ENCODE results near the gene FNBP1.

The FNBP1 gene

DNA sequence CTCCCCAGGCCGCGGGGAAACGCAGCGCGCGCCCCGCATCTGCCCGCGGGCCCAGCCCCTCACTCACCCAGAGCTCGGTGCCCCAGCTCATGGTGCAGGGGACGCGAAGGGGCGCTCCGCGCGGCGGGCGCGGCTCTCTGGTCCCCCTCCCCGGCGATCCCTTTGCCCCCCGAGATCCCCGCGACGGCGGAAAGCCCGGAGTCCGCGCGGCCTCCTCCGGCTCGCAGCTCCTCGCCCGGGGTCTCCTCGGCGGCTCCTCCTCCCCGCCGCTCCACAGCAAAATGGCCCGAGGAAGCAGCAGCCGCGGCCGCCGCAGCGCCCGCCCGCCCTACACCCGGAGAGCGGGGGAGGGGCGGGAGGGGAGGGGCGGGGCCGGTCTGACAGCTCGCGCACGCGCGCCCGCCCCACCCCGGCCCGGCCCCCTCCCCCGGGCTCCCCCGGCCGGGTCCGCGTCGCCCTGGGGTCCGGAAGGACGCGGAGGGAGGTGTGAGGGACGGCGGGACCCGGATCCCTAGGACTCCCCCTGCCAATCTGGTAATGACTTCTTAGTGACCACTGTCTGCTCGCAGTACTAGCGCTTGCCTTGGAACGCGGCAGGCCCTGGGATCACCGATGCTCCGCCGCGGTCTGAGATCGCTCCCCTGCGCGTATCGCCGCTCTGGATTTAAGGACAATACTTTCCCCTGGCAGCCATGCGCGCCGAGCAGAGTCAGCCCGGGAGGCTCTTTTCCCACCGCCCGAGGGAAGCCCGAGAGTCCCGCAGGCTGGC is at the start of gene FNBP1:
Gene FNBP1, minus strand, starts transcription at position 305 of the 769 bp plus-strand sequence. Its CDS starts 214 bp downstream, at position 91.
- Histone ChIP-seq H3K27me3 (peaks cover 16 to 44% (median 39%) of the 10 kb centered on the region in 11 experiments), H3K4me1 (peaks cover 45 to 76% (median 61%) of the 10 kb centered on the region in 10 experiments), H3K9ac (peak within 1 kb of the TSS; percentile 77 to 99 (median 85)), H3K4me3 (peak within 1 kb of the TSS; percentile 72 to 99 (median 86)), H3K4me2 (peak within 1 kb of the TSS; percentile 91 to 100 (median 99)), H3K9me3 (replicated peaks in 1 of 11) (no peaks in the 10 kb centered on the region), H3K36me3 (no peaks in the 10 kb centered on the region), H4K20me1 (peaks cover 27 to 48% (median 39%) of the 10 kb centered on the region in 11 experiments), H3K27ac (peak within 1 kb of the TSS; percentile 60 to 96 (median 74))
- no peak for TF ChIP-seq Cebpa-rat (IDR thresholded peaks at IDR 0.05)

DNA sequence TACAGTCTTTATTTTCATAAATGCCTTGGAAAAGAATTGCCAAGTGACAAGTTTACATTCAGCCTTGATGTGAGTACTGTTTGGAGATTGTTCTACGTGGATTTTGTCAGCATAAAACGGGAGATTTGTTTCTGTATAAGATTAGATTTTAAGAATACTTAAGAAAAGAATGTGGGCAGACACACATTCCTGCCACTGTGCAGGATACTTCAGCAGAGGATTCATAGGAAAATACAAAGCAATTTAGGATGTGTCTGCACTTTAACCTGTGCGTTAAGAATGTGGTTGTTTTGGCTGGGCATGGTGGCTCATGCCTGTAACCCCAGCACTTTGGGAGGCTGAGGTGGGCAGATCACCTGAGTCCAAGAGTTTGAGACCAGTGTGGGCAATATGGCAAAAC is 47.9 kb upstream of the FNBP1 start:
- Histone ChIP-seq H3K4me2 (no peak overlapping the region), H3K36me3 (peaks cover 88 to 100% (median 98%) of the 10 kb centered on the region in 11 experiments), H4K20me1 (peaks cover 0 to 34% (median 0%) of the 10 kb centered on the region in 11 experiments; a peak in 9 of 22 replicates), H3K9ac (no peak overlapping the region), H3K27ac (no peak overlapping the region), H3K9me3 (replicated peaks in 1 of 11) (no peaks in the 10 kb centered on the region), H3K27me3 (no peaks in the 10 kb centered on the region), H3K4me1 (peaks cover 0 to 12% (median 8%) of the 10 kb centered on the region in 10 experiments; a peak in 12 of 20 replicates), H3K4me3 (no peak overlapping the region)
- no peak for TF ChIP-seq Cebpa-rat (IDR thresholded peaks at IDR 0.05)

DNA sequence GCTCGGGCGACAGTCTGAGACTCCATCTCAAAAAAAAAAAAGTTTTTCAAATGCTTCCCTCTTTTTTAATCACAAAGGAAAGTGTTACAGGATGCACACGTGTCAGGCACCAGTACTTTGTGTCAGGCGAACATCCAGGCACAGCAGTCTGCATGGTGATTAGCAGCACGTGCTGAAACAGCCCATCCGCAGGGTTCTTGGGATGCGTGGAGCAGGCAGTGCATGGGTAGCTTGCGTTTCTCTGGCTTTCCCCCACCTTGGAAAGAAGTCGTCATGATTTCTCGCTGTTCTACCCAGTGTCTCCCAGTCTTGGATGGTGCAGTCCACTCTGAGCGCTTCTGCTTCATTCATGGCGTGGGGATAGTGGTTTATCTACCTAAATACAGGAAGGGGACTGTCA is 46.2 kb upstream of the FNBP1 start:
- no peak overlapping the region for H3K9ac ChIP-seq
- no peak for TF ChIP-seq Cebpa-rat (IDR thresholded peaks at IDR 0.05)
- H3K4me2 ChIP-seq, result no peak overlapping the region
- H3K4me3 ChIP-seq, result no peak overlapping the region
- H3K9me3 ChIP-seq (replicated peaks in 1 of 11), result no peaks in the 10 kb centered on the region
- H3K4me1 ChIP-seq, result peaks cover 0 to 12% (median 6%) of the 10 kb centered on the region in 10 experiments; a peak in 10 of 20 replicates
- H4K20me1 ChIP-seq, result peaks cover 0 to 31% (median 0%) of the 10 kb centered on the region in 11 experiments; a peak in 6 of 22 replicates
- H3K27me3 ChIP-seq, result no peaks in the 10 kb centered on the region
- H3K36me3 ChIP-seq, result peaks cover 89 to 100% (median 98%) of the 10 kb centered on the region in 11 experiments
- H3K27ac ChIP-seq, result no peak overlapping the region

DNA sequence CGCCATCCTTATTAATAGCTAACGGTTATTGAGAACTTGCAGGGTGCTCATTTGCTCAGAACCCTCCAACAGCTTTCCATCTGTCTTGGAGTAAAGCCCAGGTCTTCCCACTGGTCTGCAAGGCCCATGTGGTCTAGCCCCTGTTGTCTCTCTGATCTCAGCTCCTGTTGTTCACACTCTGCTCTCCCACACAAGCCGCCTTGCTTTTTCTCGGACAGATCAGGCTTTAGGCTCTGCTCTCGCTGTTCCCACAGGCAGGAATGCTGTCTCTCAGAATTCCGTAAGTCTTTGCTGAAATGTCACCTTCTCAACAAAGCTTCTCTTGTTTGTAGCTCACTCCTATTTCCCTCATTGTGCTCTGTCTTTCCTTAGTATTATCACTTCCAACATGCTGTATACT is 45.1 kb upstream of the FNBP1 start:
- H3K4me2 ChIP-seq, result no peak overlapping the region
- peaks cover 0 to 31% (median 0%) of the 10 kb centered on the region in 11 experiments; a peak in 6 of 22 replicates for H4K20me1 ChIP-seq
- peaks cover 83 to 100% (median 96%) of the 10 kb centered on the region in 11 experiments for H3K36me3 ChIP-seq
- no peak for TF ChIP-seq Cebpa-rat (IDR thresholded peaks at IDR 0.05)
- no peak overlapping the region for H3K4me3 ChIP-seq
- H3K27me3 ChIP-seq, result no peaks in the 10 kb centered on the region
- no peak overlapping the region for H3K9ac ChIP-seq
- no peak overlapping the region for H3K27ac ChIP-seq
- no peaks in the 10 kb centered on the region for H3K9me3 ChIP-seq (replicated peaks in 1 of 11)
- peaks cover 0 to 9% (median 5%) of the 10 kb centered on the region in 10 experiments; a peak in 10 of 20 replicates for H3K4me1 ChIP-seq

DNA sequence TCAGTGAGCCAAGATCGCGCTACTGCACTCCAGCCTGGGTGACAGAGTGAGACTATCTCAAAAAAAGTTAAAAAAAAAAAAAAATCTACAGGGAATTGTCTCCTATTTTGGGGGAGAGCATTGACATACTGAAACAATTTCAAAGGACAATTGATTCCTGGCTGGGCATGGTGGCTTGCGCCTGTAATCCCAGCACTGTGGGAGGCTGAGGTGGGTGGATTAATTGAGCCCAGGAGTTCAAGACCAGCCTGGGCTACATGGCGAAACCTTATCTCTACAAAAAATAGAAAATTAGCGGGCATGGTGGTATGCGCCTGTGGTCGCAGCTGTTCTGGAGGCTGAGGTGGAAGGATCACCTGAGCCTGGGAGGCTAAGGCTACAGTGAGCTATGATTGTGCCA is 41.3 kb upstream of the FNBP1 start:
- Histone ChIP-seq H3K4me3 (no peak overlapping the region), H3K9ac (no peak overlapping the region), H3K4me2 (no peak overlapping the region), H3K4me1 (no peaks in the 10 kb centered on the region), H3K27ac (no peak overlapping the region), H3K9me3 (replicated peaks in 1 of 11) (no peaks in the 10 kb centered on the region), H3K27me3 (no peaks in the 10 kb centered on the region), H3K36me3 (peaks cover 83 to 100% (median 95%) of the 10 kb centered on the region in 11 experiments), H4K20me1 (peaks cover 0 to 26% (median 0%) of the 10 kb centered on the region in 11 experiments; a peak in 5 of 22 replicates)
- no peak for TF ChIP-seq Cebpa-rat (IDR thresholded peaks at IDR 0.05)

DNA sequence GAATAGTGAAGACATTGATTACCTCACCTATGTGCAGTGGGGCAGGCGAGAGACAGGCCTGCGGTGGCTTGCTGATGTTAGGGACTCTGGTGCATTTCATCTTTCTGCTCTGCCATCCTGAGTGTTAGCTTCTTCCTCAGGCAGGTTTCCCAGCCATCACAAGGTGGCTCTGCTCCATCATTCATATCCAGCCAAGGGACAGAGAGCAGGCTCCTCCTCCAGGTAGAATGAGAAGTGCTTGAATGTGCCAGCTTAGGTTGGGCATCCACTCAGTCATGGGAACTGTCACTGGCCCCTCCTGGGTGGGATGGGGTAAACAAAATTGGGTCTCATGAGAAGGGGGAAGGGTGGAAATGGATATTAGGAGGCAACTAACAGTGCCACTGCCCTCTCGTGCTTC is 35.6 kb upstream of the FNBP1 start:
- H3K9me3 ChIP-seq (replicated peaks in 1 of 11), result no peaks in the 10 kb centered on the region
- no peak overlapping the region for H3K4me2 ChIP-seq
- peaks cover 70 to 87% (median 81%) of the 10 kb centered on the region in 11 experiments for H3K36me3 ChIP-seq
- H3K27ac ChIP-seq, result no peak overlapping the region
- H3K4me3 ChIP-seq, result no peak overlapping the region
- H4K20me1 ChIP-seq, result peaks cover 0 to 27% (median 7%) of the 10 kb centered on the region in 11 experiments; a peak in 8 of 22 replicates
- no peaks in the 10 kb centered on the region for H3K27me3 ChIP-seq
- H3K4me1 ChIP-seq, result peaks cover 11 to 26% (median 20%) of the 10 kb centered on the region in 10 experiments
- no peak for TF ChIP-seq Cebpa-rat (IDR thresholded peaks at IDR 0.05)
- H3K9ac ChIP-seq, result no peak overlapping the region

DNA sequence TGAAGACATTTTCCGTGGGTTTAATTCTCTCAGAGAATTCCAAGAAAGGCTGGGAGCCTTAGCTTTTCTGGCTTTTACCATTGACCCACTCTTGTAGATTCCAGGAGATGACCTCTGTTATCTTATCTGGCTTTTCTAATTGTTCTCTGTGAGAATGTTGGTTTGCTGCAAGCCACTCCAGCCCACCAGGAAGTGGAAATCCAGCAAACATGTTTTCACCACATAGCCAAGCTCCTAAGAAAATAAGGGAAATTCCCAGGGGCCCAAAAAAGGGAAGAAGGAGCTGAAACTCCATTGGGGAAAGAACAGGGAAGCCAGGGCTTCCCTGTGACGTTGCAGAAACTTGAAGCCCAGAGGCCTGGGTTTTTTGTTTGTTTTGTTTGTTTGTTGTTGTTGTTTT is 30.4 kb upstream of the FNBP1 start:
- H3K4me3 ChIP-seq, result 0 out of 20 replicates have a peak overlapping the region, but pooled peaks of 1 of the 10 experiments have one; percentile 5
- H3K4me2 ChIP-seq, result peak overlapping the region in 9 of 11 experiments; percentile 11 to 85 (median 63); a peak in 18 of 22 replicates
- peak overlapping the region in 4 of 11 experiments; percentile 26 to 75 (median 69); a peak in 7 of 22 replicates for H3K9ac ChIP-seq
- H3K9me3 ChIP-seq (replicated peaks in 1 of 11), result no peaks in the 10 kb centered on the region
- H3K27ac ChIP-seq, result peak overlapping the region in 9 of 11 experiments; percentile 18 to 90 (median 64); a peak in 18 of 22 replicates
- no peaks in the 10 kb centered on the region for H3K27me3 ChIP-seq
- H3K4me1 ChIP-seq, result peaks cover 16 to 77% (median 60%) of the 10 kb centered on the region in 10 experiments
- peaks cover 0 to 71% (median 1%) of the 10 kb centered on the region in 11 experiments; a peak in 10 of 22 replicates for H4K20me1 ChIP-seq
- TF ChIP-seq Cebpa-rat (IDR thresholded peaks at IDR 0.05), result no peak
- peaks cover 25 to 39% (median 32%) of the 10 kb centered on the region in 11 experiments for H3K36me3 ChIP-seq

DNA sequence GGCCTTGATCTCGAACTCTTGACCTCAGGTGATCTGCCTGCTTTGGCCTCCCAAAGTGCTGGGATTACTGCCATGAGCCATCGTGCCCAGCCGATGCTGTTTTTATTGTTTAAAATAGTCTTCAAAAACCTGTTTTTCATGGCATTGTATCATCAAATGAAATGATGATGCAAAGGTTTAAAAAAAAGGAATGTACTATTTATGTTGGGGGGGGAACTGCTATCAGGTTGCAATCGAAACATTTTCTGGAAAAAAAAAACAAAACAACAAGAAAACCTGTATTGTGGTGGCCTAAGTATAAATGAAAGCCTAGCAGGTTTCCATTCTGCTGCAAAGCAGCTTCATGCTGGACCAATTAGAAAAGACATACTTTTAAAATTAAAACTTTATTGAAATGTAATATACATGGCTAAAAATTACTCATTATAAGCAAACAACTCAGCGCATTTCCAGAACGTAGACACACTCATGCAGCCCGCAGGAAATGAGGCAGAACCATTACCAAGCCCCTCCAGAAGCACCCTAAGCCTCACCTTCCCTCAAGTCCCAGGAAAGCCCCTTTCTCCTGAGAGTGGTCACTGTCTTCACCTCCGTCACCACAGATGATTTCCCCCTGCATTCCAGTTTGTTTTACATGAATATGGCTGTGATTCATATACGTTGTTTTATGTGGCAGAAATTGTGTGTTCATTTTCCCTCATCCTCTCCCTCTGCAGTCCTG is 29.7 kb upstream of the FNBP1 start:
- H3K9ac ChIP-seq, result peak overlapping the region in 4 of 11 experiments; percentile 26 to 75 (median 69); a peak in 4 of 22 replicates
- peaks cover 0 to 77% (median 0%) of the 10 kb centered on the region in 11 experiments; a peak in 9 of 22 replicates for H4K20me1 ChIP-seq
- peaks cover 19 to 34% (median 26%) of the 10 kb centered on the region in 11 experiments for H3K36me3 ChIP-seq
- no peaks in the 10 kb centered on the region for H3K27me3 ChIP-seq
- no peaks in the 10 kb centered on the region for H3K9me3 ChIP-seq (replicated peaks in 1 of 11)
- H3K4me2 ChIP-seq, result peak overlapping the region in 8 of 11 experiments; percentile 50 to 85 (median 72); a peak in 14 of 22 replicates
- TF ChIP-seq Cebpa-rat (IDR thresholded peaks at IDR 0.05), result no peak
- H3K4me1 ChIP-seq, result peaks cover 16 to 84% (median 67%) of the 10 kb centered on the region in 10 experiments
- peak overlapping the region in 8 of 11 experiments; percentile 18 to 90 (median 64); a peak in 13 of 22 replicates for H3K27ac ChIP-seq
- 0 out of 20 replicates have a peak overlapping the region, but pooled peaks of 1 of the 10 experiments have one; percentile 5 for H3K4me3 ChIP-seq

Data from BLaER1 treated with 17β-estradiol and CSF1 and Interleukin-3, amounts not matched to agents 10 nM and 100 nM (cell line).